ENCODE results near the gene NDUFS7.
A peak's percentile ranks its signal among the peaks of the same experiment; 100 is the strongest.

Gene NDUFS7

GRCh38 chr19:1440418-1440801, 56.7 kb downstream of the NDUFS7 start:
- Histone ChIP-seq H3K36me3 (ENCODE audit: control insufficient read depth, insufficient read depth, low read length, severe bottlenecking) (peaks cover 41% of the 10 kb centered on the region), H3K4me1 (ENCODE audit: control insufficient read depth, insufficient read depth, low read length) (peaks cover 19% of the 10 kb centered on the region), H3K9ac (ENCODE audit: low read length) (peak overlapping the region; percentile 56), H3K9me3 (ENCODE audit: control insufficient read depth, low read length) (no peaks in the 10 kb centered on the region), H3K4me3 (ENCODE audit: low read length) (no peak overlapping the region), H3K27me3 (replicated peaks; ENCODE audit: control insufficient read depth, insufficient read depth, low read length) (no peaks in the 10 kb centered on the region)
- no peak for DNase-seq (ENCODE audit: low read depth)

DNA sequence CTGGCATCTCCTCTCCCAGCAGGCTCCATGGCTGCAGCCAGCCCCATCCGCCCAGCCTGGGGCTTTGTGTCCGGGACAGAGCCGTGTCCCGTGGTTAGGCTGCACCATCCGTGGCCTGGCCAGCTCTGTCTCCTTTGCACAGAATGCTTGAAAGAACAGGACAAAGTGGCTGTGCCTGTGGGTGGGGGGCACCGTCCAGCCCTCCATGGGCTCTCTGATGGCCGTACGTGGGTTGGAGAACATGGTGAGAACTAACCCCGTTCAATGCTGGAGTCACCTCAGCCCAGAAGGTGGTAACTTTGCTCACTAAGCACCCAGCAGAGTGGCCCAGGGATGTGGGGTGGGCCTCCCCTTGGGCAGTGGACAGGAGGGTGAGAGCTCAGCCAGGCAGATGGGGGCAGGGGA, 57.3 kb downstream of the NDUFS7 start:
- Histone ChIP-seq H3K36me3 (ENCODE audit: control insufficient read depth, insufficient read depth, low read length, severe bottlenecking) (peaks cover 38% of the 10 kb centered on the region), H3K9me3 (ENCODE audit: control insufficient read depth, low read length) (no peaks in the 10 kb centered on the region), H3K4me1 (ENCODE audit: control insufficient read depth, insufficient read depth, low read length) (peaks cover 21% of the 10 kb centered on the region), H3K27me3 (replicated peaks; ENCODE audit: control insufficient read depth, insufficient read depth, low read length) (no peaks in the 10 kb centered on the region), H3K4me3 (ENCODE audit: low read length) (no peak overlapping the region), H3K9ac (ENCODE audit: low read length) (peak overlapping the region; percentile 56)
- no peak for DNase-seq (ENCODE audit: low read depth)

GRCh38 chr19:1441677-1442438, 58.2 kb downstream of the NDUFS7 start:
- peaks cover under 1% of the 10 kb centered on the region for H3K27me3 ChIP-seq (replicated peaks; ENCODE audit: control insufficient read depth, insufficient read depth, low read length)
- peak overlapping the region; percentile 56 for H3K9ac ChIP-seq (ENCODE audit: low read length)
- peaks cover 21% of the 10 kb centered on the region for H3K4me1 ChIP-seq (ENCODE audit: control insufficient read depth, insufficient read depth, low read length)
- no peaks in the 10 kb centered on the region for H3K9me3 ChIP-seq (ENCODE audit: control insufficient read depth, low read length)
- H3K36me3 ChIP-seq (ENCODE audit: control insufficient read depth, insufficient read depth, low read length, severe bottlenecking), result peaks cover 38% of the 10 kb centered on the region
- H3K4me3 ChIP-seq (ENCODE audit: low read length), result no peak overlapping the region
- DNase-seq (ENCODE audit: low read depth), result no peak

Data from adipocyte (in vitro differentiated cells).